T-helper 1 cell treated with Interleukin-12 subunit alpha and Interleukin-12 subunit beta and Interleukin-4 antibody, amounts not matched to agents 30 ng/mL and 1 ng/mL, for 36 hours (primary cell): ENCODE results near the gene TCEA2. TPM values are rescaled to one million over a fixed set of nuclear protein-coding genes. Genes with fewer than 3 reads are reported as not detected.

ENCODE experiments used
- intact Hi-C: fragments of 100-400 bp; cut with micrococcal nuclease; formaldehyde crosslinking; loops from one replicate; pipeline ENCODE4 v1.15.1; 2024
- total RNA-seq: library from RNA; stranded (reverse); gene quantifications from 2 replicates; pipeline ENCODE4 v1.2.3, GENCODE V29; 2022

The TCEA2 gene
- total RNA-seq, 1 donor from 2014 or later, result 47.4 TPM

DNA sequence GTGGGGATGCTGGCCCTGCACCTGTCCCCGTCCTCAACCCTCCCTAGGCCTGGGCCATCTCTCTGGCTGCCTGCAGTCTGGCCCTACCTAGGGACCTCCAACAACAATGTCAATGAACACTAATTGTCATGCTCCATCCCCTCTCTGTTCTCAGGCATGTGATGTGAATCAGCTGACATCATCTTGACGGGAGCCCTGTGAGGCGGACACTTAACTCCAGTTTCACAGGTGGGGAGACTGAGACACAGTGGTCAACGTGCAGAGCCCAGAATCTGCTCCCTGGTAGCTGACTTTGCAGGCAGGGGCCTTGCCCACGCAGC is 762 bp upstream of the TCEA2 start:
- intact Hi-C loops, result loop anchor here (2.0 to 5.0 kb wide), 4 partner anchors 167 to 845 kb away; partner anchors contain the start of genes ARFRP1, DNAJC5, GMEB2 and YTHDF1

DNA sequence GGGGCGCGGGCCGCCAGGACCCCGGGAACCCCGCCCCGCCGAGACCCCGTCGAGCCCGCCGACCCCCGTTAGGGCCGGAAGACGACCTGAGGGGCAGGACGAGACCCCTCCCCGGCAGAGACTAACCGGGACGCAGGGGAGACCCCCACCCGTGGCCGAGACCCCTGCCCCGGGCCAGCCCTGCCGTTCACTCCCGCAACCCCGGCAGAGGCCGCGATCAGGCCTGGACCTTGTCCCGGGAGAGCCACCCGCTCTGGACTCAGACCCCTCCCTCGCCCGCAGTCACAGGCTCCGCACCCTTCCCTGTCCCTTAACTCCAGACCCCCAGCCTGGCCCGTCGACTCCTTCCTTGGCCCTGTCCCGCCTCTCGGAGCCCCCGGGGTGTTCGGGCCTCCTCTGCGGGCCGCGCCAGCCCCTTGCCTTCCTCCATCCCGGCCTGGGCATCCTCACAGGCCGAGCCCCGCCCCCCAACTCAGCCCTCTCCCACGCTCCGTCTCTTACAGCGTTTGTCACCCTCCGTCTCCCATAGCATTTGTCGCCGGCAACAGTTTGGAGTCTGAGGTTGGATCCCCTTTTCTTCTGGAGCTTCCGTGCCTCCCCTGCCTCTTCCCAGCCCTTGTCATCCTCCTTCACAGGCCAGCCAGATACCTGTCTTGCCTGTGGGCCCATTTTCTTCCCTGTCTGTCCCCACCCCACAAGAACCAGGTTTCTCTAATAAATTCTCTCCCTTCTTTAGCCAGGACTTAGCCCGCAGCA is 569 bp downstream of the TCEA2 start:
- intact Hi-C loops, result loop anchor here (1.0 to 5.0 kb wide), 11 partner anchors 16 to 846 kb away; partner anchors contain the start of genes ARFRP1, DNAJC5, GMEB2 and PTK6

DNA sequence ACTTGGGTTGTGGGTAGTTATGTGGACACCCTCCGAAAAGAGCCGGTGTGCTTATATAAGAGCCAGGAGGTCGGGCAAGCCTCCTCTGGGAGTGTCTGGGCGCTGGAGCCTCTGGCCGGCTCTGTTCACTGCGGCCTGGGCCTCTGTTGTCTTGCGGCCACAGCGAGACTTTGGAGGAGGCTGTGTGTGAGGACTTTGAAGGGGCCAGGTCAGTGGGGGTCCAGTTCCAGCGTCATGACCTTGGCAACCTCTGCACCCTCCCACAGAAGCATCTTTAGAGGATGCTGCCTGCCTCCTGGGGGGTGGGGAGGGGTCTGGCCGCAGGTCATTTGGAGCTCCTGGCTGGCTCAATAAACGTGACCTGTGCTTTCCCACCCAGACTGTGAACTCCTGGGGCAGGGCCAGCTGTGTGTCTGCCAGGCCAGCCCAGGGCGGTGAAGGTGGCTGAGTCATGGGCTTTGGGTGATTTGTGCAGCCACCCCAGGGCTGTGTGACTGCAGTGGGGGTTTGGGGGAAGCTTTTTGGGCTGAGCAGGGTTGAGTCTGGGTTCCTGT is 1.2 kb downstream of the TCEA2 start:
- intact Hi-C loops, result loop anchor here (5.0 kb wide), 2 partner anchors 357 to 847 kb away; partner anchors contain the start of genes ARFRP1, YTHDF1 and ZGPAT

DNA sequence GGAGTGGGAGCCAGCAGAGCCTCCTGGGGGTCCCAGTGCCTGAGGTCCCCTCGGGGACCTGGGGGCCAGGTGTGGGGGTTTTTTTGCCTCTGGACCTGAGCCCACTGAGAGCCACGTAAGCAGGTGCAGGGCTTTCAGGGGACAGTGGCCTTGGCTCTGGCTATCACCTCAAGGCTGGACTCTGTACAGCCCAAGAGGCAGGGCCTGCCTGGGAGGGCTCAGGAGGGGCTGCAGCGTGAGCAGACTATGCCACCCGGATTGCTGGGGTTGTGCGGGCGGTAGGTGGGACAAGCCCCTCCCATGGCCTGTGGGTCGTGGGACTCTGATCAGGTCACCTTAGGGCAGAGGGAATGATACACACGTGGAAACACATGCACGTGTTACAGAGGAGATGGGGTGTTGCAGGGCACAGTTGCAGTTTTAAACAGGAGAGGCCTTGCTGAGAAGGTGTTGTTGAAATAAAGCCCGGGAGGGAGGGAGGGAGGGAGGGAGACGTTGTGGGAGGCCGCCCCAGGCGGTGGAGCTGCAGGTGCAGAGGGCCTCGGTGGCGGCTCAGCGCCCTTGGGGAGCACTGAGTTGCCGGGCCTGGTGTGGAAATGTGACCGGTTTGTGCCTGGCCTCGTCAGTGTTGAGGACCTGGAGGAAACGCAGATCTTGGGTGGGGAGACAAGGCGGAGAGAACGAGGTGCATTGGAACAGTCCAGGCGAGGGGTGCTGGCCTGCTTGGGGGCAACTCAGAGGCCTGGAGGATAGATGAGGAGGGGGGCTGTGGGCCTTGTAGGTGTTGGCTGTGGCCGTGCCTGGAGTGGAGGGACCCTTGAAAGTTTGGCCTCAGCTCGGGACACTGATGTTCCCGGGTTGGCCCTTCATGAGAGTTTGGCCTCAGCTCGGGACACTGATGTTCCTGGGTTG is 2.3 kb downstream of the TCEA2 start:
- intact Hi-C loops, result no loop called here

DNA sequence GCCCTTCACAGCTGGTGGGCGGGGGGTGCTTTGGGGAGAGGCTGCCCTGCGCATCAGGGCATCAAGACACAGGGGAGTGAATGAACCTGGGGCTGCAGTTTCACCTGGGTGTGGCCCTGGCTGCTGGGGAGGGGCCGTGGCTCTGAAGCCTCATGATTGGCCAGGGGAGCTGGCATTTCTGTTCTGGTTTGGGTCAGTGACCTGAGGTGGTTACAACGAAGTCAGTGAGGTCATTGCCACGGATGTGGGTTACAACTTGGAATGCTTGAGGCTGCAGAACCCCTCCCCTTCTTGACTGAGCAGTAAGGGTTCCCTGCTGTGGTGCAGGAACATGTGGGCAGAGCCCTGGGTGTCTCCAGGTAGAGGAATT is 3.0 kb downstream of the TCEA2 start:
- intact Hi-C loops, result loop anchor here (1.0 kb wide), 2 partner anchors 11 to 546 kb away; partner anchors contain the start of gene PPDPF

DNA sequence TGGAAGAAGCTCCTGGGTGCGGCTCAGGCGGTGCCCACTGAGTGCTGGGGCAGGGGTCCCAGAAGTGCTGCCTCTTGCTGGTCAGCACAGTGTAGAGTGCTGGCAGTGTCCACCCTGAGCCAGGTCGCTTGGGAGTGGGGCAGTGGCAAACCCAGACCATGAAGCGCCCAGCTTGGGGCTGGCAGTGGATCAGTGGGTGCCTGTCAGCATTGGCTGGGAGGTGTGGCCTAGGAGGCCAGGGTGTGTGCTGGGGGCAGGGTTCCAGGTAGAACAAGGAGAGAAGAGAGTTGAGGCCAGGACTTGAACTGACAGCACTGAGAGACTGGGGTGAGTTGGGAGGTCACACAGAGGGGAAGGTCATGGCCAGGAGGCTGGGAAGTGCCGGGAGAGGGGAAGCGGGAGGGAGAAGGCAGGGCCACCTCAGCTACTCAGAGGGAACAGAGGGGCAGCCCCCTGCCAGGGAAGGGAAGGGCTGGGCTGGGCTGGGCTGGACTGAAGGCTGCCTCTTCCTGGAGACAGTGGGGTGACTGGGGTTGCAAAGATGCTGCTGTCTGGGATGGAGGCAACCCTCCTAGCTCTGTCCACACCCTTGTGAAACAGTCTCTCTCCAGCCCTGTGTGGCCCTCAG is 4.1 kb downstream of the TCEA2 start:
- intact Hi-C loops, result no loop called here

DNA sequence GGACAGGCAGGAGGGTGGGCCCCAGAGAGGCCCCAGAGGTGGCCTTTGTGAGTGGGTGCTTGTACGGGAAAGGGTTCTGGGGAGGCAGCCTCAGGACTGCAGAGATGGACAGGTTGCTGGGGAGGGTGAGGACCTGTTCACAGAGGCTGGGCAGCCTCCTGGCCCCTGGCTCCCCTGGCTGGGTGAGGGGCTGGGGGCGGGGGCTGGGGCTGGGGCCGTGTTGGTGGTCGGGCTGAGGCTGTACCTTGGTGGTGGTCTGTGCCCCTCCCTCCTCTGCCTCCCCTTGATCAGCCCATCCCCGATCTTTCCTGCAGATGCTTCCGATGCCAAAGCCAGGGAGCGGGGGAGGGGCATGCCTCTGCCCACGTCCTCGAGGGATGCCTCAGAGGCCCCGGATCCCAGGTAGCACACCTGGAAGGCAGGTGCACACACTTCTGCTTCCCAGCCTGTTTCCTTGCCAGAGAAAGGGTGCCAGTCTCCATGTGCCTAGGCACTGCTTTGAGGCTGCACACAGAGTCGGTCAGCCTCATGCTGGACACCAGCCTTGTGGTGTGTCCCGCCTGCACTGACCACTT is 4.8 kb downstream of the TCEA2 start:
- intact Hi-C loops, result no loop called here

DNA sequence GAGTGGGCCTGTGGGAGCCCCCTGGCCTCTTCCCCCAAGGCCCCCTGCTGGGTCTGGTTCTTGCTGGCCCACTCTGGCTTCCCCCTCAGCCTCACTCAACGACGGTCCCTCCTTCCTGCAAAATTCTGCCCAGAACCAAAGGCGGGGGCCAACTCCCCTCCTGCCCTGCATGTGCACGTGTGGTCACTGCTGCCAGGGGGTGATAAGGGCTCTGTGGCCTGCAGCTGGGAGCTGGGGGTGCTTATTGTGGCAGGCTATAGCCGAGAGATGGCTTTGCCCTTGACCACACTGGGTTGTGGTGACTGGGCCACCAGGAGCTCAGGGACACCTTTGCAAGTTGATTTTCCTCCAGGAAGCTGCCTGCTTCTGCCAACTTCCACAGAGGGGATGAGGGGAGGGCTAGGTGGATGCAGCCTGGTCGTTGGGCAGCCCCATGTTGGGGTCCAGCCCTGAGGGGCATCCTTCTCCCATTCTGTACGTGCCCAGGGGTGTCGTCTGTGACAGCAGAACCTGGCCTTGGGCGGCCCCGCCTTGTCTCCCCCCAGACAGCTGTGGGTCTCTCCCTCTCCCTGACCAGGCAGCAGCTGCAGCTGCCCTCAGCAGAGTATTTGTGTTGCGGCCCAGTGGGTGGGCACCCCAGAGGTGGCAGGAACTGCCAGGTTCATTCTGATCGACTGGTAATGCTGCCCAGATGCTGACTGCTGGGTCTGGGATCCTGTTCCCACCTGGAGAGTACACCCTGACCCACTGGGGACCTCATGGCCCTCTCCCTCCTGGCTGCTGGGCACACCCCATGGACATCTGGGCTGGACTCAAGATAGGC is 5.6 kb downstream of the TCEA2 start:
- intact Hi-C loops, result no loop called here

DNA sequence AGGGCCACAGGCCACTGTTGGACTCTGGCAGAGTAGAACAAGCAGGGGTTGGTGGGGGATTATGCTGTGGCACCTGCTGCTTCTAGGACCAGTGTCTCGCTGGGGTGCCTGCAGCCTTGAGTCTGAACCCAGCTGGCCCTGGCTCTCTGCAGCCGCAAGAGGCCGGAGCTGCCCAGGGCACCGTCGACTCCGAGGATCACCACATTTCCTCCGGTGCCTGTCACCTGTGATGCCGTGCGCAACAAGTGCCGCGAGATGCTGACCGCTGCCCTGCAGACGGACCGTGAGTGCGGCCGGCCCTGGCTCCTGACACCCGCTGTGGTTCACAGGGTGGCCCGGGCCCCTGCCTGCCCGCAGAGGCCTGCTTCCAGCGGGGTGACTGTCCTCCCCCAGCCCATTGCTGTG is 6.2 kb downstream of the TCEA2 start:
- intact Hi-C loops, result no loop called here

DNA sequence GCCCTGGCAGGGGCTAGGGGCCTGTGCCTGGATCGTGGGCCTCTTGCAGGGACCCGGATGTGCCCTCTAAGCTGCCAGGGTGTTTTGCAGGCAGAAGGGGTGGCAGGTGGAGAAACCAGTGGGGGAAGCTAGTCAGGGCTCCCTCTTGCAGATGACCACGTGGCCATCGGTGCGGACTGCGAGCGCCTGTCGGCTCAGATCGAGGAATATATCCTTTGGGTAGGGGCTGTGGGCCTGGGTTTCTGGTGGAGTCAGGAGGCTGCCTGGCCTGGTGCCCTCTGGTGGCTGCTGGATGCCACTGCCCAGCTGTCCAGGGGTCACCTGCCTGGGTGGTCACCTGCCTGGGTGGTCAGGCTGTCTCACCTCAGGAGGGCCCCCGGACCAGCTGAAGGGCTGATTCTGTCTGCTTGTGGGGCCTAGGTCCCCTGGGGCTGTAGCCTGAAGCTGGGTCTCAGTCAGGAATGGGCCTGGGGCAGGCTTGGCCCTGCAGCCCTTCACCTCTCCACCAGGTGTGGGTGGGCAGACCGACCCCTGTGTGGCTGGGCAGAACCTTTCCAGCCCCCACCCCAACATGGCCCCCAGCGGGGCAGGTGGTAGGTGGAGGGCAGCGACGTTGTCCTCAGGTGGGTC is 6.7 kb downstream of the TCEA2 start:
- intact Hi-C loops, result no loop called here

DNA sequence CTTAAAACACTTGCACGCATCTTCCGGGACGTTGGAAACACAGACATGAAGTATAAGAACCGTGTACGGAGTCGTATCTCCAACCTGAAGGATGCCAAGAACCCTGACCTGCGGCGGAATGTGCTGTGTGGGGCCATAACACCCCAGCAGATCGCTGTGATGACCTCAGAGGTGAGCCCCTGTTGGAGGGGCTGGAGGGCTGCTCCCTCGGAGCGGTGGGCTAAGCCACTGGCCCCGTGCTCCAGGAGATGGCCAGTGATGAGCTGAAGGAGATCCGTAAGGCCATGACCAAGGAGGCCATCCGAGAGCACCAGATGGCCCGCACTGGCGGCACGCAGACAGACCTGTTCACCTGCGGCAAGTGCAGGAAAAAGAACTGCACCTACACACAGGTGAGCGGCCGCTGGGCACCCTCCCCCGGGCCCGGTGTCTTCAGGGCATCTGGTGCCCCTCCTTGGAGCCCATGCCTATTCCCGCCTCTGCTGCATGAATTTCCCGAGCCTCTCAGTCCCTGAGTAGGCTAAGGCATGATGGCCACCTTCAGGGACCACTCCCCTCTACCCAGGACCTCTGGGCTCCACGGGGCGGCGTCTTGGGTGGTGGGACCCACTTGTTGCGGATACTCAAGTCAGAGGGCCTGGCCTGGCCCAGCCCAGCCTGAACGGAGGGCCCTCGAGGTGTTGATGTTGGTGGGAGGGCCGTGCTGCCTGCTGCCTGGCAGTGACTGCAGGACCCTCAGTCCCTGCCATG is 7.4 kb downstream of the TCEA2 start:
- intact Hi-C loops, result no loop called here

DNA sequence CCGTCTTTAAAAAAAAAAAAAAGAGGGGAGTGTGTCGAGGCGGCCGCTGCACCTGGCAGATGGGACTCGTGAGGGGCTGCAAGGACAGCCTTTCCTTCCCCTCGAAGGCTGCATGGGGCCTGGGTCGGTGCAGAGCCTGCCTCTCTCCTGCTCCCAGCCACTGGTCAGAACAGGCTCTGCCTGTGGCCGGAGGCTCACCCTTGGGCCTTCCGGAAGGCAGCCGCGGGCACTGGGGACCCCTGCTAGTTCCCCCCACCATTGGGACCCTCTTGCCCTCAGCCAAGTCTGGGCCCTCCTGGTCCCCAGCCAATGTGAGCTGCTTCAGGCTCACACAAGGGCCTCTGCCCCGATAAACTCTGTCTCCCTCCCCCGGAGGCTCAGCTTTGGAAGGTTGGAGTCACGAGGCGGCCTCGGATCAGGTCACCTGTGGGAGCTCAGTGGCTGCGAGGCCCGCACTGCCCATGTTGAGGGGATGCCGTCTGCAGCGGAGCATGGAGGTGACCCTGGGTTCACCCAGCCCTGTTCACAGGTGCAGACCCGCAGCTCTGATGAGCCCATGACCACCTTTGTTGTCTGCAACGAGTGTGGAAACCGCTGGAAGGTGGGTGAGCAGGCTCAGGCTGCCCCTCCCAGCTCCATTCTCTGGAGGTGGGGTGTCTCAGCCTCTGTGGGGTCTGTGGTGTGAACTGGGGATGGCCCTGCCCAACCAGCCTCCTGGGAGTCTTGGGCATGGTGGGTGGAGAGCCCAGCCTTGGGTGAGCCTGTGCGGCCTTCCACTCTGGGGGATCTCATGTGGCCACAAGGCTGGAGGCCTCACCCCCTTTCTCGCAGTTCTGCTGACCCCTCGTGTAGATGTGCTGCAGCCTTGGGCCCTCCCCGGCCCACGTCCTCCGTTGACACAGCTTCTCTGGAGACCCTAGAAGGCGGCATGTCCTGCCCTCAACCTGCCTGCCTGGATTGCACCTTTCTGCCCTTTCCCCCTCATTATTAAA is 8.6 kb downstream of the TCEA2 start:
- intact Hi-C loops, result no loop called here

DNA sequence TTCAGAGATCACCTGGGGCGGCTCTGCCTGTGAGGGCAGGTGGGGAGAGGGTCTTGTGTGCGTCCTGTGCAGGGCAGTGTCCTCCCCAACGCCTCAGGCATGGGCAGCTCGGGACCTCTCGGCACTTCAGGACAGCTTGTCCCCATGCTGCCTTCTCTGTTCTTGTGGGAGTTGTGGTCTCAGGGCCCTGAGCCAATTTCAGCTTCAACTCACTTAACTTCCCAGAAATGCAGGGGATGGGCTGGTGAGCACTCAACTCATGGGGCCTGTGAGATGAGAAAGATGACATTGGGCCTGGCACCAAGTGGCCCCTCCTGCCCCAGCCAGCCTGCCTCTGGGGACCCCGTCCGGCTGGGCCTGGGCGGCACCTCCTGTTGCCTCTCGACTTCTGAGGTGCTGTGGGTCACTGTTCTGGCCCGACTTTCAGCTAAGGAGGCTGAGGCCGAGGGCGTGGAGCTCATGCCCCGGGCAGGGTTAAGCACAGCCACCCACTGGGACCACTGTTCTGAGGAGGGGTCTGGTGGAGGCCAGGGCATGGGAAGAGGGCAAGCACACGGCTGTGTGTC is 9.6 kb downstream of the TCEA2 start:
- intact Hi-C loops, result no loop called here

DNA sequence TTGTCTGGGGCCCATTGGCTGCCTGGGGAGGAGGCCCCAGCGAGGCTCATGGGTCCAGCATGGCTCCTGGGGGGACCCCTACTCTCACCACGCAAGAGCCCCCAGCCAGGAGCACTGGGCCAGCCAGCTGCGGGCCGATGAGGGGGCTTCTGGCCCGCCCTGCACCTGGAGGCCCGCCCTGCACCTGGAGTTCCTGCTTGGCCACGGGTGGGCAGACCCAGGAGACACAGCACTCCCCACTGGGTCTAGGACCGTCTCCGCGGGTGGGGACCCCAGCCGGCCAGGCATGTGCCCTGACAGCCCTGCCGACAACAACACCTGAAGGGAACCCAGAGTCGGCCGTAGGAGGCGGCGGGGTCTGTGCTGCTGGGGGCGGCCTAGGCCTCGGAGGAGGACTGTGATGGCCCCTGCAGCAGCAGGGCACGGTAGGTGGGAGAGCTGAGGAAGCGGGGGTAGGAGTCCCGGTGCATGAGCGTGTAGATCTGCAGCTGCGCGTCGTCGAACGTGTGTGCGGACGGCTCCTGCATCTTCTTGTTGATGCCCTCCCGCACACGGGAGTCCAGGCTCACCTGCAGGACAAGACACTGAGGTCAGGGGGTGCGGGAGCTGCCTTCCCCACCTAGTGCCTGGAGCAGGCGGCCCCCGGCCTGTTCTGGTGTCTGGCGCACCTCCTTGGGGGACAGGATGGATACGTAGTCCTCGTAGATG is 10.6 kb downstream of the TCEA2 start:
- intact Hi-C loops, result no loop called here

DNA sequence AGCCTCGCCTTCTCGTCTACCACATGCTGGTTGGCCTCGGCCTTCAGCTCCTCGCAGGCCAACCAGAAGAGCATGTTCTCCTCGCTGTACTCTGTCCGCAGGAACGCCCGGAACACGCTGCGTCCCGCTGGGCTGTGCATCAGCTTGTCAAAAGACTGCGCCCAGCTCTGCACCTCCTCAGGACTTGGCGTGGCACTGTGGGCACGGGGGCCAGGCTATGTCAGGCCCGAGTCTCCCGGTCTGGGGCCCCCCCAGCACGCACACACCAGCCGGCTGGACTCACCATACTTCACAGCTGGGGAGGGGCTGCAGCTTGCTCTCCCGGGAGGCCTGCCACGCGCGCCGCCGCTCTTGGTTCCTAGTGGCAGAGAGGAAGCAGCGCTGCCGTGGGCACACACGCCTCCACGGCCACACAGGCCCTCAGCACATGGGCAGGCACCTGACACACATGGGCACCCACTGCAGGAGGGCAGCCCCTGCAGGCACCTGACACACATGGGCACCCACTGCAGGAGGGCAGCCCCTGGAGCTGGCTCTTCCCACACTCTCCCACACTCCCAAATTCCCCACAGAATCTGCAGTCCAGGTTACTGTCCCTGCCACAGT is 11.3 kb downstream of the TCEA2 start:
- intact Hi-C loops, result no loop called here

DNA sequence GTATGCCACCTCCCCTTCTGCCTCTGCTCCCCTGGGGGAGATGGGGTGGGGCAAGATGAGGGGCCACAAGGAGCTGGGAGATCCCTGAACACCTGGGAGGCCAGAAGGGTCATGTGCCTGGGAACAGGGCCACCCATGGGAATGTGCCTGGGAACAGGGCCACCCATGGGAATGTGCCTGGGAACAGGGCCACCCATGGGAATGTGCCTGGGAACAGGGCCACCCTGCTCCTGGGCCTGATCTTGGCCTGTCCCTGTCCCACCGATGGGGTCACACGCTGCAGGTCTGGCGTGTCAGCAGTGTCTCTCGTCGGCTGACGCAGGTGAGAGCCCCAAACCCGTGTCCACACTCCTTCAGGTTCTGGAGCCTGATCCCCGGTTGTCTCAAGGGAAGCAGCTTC is 12.0 kb downstream of the TCEA2 start:
- intact Hi-C loops, result loop anchor here (5.0 kb wide), 3 partner anchors 448 to 1688 kb away; partner anchors contain the start of genes FNDC11, GMEB2 and RPS21
